Measurements from ENCODE around the gene FZD10. TPM values are rescaled to one million over a fixed set of nuclear protein-coding genes. Genes with fewer than 3 reads are reported as not detected.

The FZD10 gene
- total RNA-seq, 1 donor from 2014 or later: 5.1 TPM

DNA sequence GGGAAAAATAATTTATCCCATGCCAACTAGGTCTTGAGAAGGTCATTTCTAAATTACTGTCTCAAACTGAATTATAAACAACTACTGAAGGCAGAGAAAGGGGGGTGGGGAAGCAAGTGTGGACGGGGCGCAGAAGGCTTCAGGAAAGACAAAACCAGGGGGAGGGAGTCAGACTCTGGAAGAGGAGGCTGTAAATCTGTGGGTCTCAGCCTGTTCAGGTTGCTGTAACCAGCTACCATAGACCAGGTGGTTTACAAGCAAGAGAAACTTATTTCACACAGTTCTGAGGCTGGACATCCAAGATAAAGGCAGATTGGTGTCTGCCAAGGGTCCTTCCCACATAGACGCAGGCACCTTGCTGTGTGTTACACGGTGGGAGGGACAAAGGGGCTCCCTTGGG is 39.9 kb upstream of the FZD10 start:
- Histone ChIP-seq H3K4me3 (ENCODE audit: low read depth, low read length) (no peak overlapping the region), H3K27me3 (ENCODE audit: control insufficient read depth, insufficient read depth, low read length) (no peaks in the 10 kb centered on the region), H3K36me3 (ENCODE audit: control insufficient read depth, insufficient read depth, low read length) (no peaks in the 10 kb centered on the region)
- TF ChIP-seq CTCF (IDR thresholded peaks at IDR 0.05; ENCODE audit: insufficient read depth, low read length, poor library complexity, severe bottlenecking): no peak
- no peak for DNase-seq (ENCODE audit: low read depth)

DNA sequence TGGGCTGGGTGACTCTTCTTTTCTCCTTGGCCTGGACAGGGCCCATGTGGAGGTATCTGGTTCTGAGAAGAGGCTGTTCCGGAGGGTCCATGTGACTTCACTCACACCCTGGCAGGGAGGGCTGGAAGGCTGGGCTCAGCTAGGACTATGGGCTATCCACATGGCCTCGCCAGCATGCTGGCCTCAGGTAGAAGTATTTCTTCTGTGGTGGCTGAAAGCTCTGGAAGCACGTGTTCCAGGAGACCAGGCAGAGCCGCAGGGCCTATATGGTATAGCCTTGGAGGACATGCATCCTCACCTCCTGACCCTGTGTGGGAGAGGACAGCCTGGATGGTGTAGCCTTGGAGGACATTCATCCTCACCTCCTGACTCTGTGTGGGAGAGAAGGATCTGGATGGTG is 38.2 kb upstream of the FZD10 start:
- Histone ChIP-seq H3K4me3 (ENCODE audit: low read depth, low read length) (no peak overlapping the region), H3K36me3 (ENCODE audit: control insufficient read depth, insufficient read depth, low read length) (no peaks in the 10 kb centered on the region), H3K27me3 (ENCODE audit: control insufficient read depth, insufficient read depth, low read length) (no peaks in the 10 kb centered on the region)
- TF ChIP-seq CTCF (IDR thresholded peaks at IDR 0.05; ENCODE audit: insufficient read depth, low read length, poor library complexity, severe bottlenecking): no peak
- no peak for DNase-seq (ENCODE audit: low read depth)

DNA sequence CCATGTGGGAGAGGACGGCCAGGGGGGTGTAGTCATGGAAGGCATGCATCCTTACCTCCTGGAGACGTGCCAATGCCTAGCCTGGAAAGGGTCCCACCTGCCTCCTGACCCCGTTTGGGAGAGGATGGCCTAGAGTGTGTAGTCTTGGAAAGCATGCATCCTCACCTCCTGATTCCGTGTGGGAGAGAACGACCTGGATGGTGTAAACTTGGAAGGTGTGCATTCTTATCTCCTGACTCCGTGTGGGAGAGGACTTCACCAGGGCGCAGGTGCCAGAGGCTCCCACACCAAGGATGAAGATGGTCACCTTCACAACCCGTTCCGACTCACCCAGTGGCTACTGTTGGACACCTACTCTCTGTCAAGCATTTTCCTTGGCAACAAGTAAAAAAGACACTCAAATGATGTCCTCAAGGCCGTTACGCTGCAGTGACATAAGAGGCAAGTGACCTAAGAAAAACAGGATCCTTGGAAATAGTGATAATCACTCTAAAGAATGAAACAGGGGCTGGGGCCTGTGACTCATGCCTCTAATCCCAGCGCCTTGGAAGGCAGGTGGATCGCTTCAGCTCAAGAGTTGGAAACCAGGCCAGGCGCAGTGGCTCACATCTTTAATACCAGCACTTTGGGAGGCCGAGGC is 37.5 kb upstream of the FZD10 start:
- DNase-seq (ENCODE audit: low read depth): no peak
- Histone ChIP-seq H3K27me3 (ENCODE audit: control insufficient read depth, insufficient read depth, low read length) (no peaks in the 10 kb centered on the region), H3K36me3 (ENCODE audit: control insufficient read depth, insufficient read depth, low read length) (no peaks in the 10 kb centered on the region), H3K4me3 (ENCODE audit: low read depth, low read length) (no peak overlapping the region)
- TF ChIP-seq CTCF (IDR thresholded peaks at IDR 0.05; ENCODE audit: insufficient read depth, low read length, poor library complexity, severe bottlenecking): no peak

DNA sequence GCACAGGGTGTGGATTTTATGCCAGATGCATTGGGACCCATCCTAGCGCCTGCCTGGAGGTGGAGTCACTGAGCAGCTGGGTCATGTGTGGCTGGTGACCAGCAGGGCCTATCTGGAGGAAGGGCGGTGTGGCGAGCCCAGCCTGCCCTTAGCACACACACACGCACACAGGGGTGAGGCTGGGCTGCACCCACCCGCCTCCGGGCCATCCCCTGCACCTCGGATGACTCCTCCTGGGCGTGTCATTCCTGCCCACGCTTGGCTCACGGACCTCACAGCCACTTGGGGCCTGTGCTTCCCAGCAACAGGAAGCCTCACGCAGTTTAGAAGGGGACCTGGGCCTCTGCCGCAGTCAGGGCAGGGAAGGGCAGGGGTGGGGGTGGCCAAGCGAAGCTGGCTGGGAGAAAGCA is 36.2 kb upstream of the FZD10 start:
- DNase-seq (ENCODE audit: low read depth): no peak
- Histone ChIP-seq H3K27me3 (ENCODE audit: control insufficient read depth, insufficient read depth, low read length) (no peaks in the 10 kb centered on the region), H3K4me3 (ENCODE audit: low read depth, low read length) (no peak overlapping the region), H3K36me3 (ENCODE audit: control insufficient read depth, insufficient read depth, low read length) (no peaks in the 10 kb centered on the region)
- TF ChIP-seq CTCF (IDR thresholded peaks at IDR 0.05; ENCODE audit: insufficient read depth, low read length, poor library complexity, severe bottlenecking): no peak

DNA sequence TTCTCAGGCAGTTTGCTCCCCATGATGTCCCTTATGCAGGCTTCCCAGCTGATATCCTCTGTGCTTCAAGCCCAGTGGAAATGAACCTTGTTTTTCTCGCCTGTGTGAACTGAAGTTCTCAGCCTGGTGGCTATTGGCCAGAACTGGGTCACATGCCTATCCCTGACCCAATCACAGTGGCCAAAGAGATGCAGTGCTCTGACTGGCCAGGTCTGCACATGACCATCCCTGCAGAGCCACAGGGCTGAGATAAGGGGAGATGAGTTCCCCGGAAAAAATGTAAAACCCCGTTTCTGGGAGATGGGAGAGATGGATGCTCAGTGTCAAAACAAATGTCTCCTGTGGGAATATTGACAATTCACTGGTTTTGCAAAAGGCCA is 34.7 kb upstream of the FZD10 start:
- Histone ChIP-seq H3K36me3 (ENCODE audit: control insufficient read depth, insufficient read depth, low read length) (no peaks in the 10 kb centered on the region), H3K27me3 (ENCODE audit: control insufficient read depth, insufficient read depth, low read length) (no peaks in the 10 kb centered on the region), H3K4me3 (ENCODE audit: low read depth, low read length) (no peak overlapping the region)
- no peak for DNase-seq (ENCODE audit: low read depth)
- no peak for TF ChIP-seq CTCF (IDR thresholded peaks at IDR 0.05; ENCODE audit: insufficient read depth, low read length, poor library complexity, severe bottlenecking)
